ENCODE data around the gene ACVRL1. TPM values are rescaled to one million over a fixed set of nuclear protein-coding genes. Genes with fewer than 3 reads are reported as not detected.

Gene ACVRL1
- total RNA-seq, 1 experiment from 2014 or later = not detected

DNA sequence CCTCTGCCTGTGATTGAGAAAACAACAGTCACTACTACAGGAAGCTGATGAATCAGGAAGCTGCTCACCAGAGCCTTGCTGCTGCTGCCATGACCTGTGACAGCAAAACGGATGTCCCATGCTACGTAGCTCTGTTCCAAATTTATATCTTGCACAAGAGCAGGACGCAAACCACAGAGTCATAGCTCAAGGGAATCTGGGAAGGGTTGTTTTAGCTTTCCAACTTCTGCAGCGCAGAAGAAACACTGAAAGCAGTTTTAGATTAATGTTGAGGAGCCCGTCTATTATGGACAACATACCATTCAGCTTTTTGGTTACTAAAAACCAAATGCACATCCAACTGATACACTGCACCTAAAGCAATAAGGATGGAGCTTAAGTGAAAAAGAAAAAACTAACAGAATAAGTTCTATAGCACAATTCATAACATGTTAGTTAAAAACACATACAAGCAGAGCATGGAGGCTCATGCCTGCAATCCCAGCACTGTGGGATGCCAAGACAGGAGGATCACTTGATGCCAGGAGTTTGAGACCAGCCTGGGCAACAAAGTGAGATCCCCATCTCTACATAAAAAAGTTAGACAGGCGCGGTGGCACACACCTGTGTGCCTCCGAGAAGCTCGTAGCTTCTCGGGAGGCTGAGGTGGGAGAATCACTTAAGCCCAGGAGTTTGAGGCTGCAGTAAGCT lies 21.1 kb upstream of the ACVRL1 start:
- TF ChIP-seq, protein P1, sequence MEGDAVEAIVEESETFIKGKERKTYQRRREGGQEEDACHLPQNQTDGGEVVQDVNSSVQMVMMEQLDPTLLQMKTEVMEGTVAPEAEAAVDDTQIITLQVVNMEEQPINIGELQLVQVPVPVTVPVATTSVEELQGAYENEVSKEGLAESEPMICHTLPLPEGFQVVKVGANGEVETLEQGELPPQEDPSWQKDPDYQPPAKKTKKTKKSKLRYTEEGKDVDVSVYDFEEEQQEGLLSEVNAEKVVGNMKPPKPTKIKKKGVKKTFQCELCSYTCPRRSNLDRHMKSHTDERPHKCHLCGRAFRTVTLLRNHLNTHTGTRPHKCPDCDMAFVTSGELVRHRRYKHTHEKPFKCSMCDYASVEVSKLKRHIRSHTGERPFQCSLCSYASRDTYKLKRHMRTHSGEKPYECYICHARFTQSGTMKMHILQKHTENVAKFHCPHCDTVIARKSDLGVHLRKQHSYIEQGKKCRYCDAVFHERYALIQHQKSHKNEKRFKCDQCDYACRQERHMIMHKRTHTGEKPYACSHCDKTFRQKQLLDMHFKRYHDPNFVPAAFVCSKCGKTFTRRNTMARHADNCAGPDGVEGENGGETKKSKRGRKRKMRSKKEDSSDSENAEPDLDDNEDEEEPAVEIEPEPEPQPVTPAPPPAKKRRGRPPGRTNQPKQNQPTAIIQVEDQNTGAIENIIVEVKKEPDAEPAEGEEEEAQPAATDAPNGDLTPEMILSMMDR (conservative IDR thresholded peaks at IDR 0.05) = no peak
- no peak overlapping the region for H3K23ac ChIP-seq (ENCODE audit: insufficient read length, low read depth, low read length)
- Mint-ChIP-seq H3K9me3 (no peaks in the 10 kb centered on the region), H3K4me1 (peaks cover 19 to 30% of the 10 kb centered on the region in 2 experiments), H3K4me3 (no peak overlapping the region), H3K36me3 (ENCODE audit: insufficient read depth in 1 of 3, low read depth in 3 of 3) (no peaks in the 10 kb centered on the region; a peak in 2 of 7 replicates), H3K27ac (no peak overlapping the region), H3K27me3 (ENCODE audit: low read depth) (peaks cover 21% of the 10 kb centered on the region)
- no peaks in the 10 kb centered on the region for H3K79me2 ChIP-seq (ENCODE audit: insufficient read depth, low read length)
- no peak overlapping the region for H3K9ac ChIP-seq (ENCODE audit: extremely low read depth, insufficient read length, low read length)
- H3K27me3 ChIP-seq (ENCODE audit: insufficient read depth, low read length) = no peaks in the 10 kb centered on the region
- no peak overlapping the region for H4K8ac ChIP-seq (replicated peaks; ENCODE audit: insufficient read length, low read depth, low read length)
- H4K5ac ChIP-seq (ENCODE audit: insufficient read length, low read depth, low read length) = no peak overlapping the region
- peak; percentile 44 for DNase-seq
- H2AFZ ChIP-seq (ENCODE audit: low read length) = no peak overlapping the region
- no peak overlapping the region for H3K14ac ChIP-seq (ENCODE audit: insufficient read depth, low read length)
- H3K4me2 ChIP-seq (ENCODE audit: insufficient read depth, insufficient read length, low read length) = no peak overlapping the region
- H3K79me1 ChIP-seq (ENCODE audit: insufficient read depth, low read depth, low read length, poor library complexity, severe bottlenecking) = no peaks in the 10 kb centered on the region
- WGBS (ENCODE audit: extremely low coverage, insufficient read length, low lambda C conversion rate) = no CpG with 5 or more reads among the region's 10 CpGs
- H3K4me1 ChIP-seq (ENCODE audit: insufficient read depth, low read length) = peaks cover 2% of the 10 kb centered on the region
- H3K27ac ChIP-seq (ENCODE audit: insufficient read length, low read depth, low read length) = no peak overlapping the region
- no peaks in the 10 kb centered on the region for H3K9me3 ChIP-seq (ENCODE audit: control insufficient read depth, low read depth, low read length)
- no peak overlapping the region for H3K4ac ChIP-seq (ENCODE audit: low read depth, low read length)
- H2BK15ac ChIP-seq (ENCODE audit: low read depth, low read length) = no peak overlapping the region
- H2BK20ac ChIP-seq (ENCODE audit: low read depth, low read length, poor library complexity, severe bottlenecking) = no peak overlapping the region
- no peak overlapping the region for H3K18ac ChIP-seq (ENCODE audit: insufficient read length, low read depth, low read length)
- H2AK5ac ChIP-seq (ENCODE audit: insufficient read length, low read length) = no peak overlapping the region
- no peak overlapping the region for H4K91ac ChIP-seq (ENCODE audit: insufficient read length, low read depth, low read length)
- H3K56ac ChIP-seq (ENCODE audit: insufficient read length, low read depth, low read length) = no peak overlapping the region
- no peak overlapping the region for H3T11ph ChIP-seq (ENCODE audit: low read length)
- H2BK12ac ChIP-seq (ENCODE audit: insufficient read length, low read depth, low read length) = no peak overlapping the region
- H4K20me1 ChIP-seq (ENCODE audit: control insufficient read depth, insufficient read depth, insufficient read length) = no peaks in the 10 kb centered on the region
- H2BK5ac ChIP-seq (ENCODE audit: insufficient read length, low read length) = no peak overlapping the region
- H2BK120ac ChIP-seq (ENCODE audit: low read depth, low read length, poor library complexity, severe bottlenecking) = no peak overlapping the region
- H3K23me2 ChIP-seq (ENCODE audit: insufficient read length, low read depth, low read length, poor library complexity, severe bottlenecking) = no peaks in the 10 kb centered on the region
